ENCODE data around the gene MYO15B.

- TF ChIP-seq CTCF (IDR thresholded peaks at IDR 0.05) (no peak), POLR2A (IDR thresholded peaks at IDR 0.05) (no peak)
Measured at GRCh38 chr17:75595284-75595919, 7.8 kb downstream of the MYO15B start.

All from uterus (tissue), 2 donors.